ENCODE data around the gene DOCK7.

DNA sequence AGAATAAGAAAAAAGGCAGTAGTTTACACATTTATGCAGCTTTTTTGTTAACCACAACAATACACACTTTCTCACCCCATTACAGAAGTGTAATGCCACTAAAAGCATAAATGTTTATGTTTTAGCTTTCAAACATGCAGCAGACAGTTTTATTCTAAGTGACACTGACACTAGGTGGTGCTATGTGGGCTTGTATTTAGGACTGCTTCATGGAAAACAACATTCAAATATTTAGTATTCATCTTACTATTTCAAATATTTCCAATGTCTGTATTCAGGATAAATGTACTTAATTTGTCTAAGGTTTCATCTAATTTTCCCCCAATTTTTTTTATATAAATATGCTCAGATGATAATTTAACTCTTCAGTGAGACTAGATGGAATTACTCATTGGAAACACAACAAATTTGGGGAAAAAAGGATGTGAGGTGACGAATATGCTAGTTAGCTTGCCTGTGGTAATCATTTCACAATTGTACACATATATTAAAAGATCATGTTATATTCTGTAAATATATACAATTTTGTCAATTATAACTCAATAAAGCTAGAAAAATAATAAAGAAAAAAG, 179.9 kb downstream of the DOCK7 start:
- TF ChIP-seq, protein P1, sequence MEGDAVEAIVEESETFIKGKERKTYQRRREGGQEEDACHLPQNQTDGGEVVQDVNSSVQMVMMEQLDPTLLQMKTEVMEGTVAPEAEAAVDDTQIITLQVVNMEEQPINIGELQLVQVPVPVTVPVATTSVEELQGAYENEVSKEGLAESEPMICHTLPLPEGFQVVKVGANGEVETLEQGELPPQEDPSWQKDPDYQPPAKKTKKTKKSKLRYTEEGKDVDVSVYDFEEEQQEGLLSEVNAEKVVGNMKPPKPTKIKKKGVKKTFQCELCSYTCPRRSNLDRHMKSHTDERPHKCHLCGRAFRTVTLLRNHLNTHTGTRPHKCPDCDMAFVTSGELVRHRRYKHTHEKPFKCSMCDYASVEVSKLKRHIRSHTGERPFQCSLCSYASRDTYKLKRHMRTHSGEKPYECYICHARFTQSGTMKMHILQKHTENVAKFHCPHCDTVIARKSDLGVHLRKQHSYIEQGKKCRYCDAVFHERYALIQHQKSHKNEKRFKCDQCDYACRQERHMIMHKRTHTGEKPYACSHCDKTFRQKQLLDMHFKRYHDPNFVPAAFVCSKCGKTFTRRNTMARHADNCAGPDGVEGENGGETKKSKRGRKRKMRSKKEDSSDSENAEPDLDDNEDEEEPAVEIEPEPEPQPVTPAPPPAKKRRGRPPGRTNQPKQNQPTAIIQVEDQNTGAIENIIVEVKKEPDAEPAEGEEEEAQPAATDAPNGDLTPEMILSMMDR (conservative IDR thresholded peaks at IDR 0.05; ENCODE audit: low read depth, low read length): peak; percentile 79
- TF ChIP-seq EZH2phosphoT487 (IDR thresholded peaks at IDR 0.05; ENCODE audit: borderline replicate concordance, low read length) (no peak), EZH2 (IDR thresholded peaks at IDR 0.05; ENCODE audit: low read length, unreplicated experiment) (no peak)
